ENCODE results near the gene FOXR1. TPM values are rescaled to one million over a fixed set of nuclear protein-coding genes. Genes with fewer than 3 reads are reported as not detected.

The FOXR1 gene
- total and polyA plus RNA-seq, 2 of the 8 experiments (the other 6 are each of a cell fraction or from before 2014, with no cell fraction given), result not detected

- TF ChIP-seq, protein P1, sequence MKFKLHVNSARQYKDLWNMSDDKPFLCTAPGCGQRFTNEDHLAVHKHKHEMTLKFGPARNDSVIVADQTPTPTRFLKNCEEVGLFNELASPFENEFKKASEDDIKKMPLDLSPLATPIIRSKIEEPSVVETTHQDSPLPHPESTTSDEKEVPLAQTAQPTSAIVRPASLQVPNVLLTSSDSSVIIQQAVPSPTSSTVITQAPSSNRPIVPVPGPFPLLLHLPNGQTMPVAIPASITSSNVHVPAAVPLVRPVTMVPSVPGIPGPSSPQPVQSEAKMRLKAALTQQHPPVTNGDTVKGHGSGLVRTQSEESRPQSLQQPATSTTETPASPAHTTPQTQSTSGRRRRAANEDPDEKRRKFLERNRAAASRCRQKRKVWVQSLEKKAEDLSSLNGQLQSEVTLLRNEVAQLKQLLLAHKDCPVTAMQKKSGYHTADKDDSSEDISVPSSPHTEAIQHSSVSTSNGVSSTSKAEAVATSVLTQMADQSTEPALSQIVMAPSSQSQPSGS (IDR thresholded peaks at IDR 0.05; ENCODE audit: low read length), result no peak
- no peak for TF ChIP-seq TBP (IDR thresholded peaks at IDR 0.05; ENCODE audit: low read depth, low read length)
- TF ChIP-seq RFX5 (IDR thresholded peaks at IDR 0.05; ENCODE audit: borderline replicate concordance, low read depth, low read length), result no peak
These were observed 4.5 kb downstream of the FOXR1 start (continued) for GRCh38 chr11:118975771-118976709.

Measured in H1 (cell line).